ENCODE data around the gene LDB2.

LDB2 gene

DNA sequence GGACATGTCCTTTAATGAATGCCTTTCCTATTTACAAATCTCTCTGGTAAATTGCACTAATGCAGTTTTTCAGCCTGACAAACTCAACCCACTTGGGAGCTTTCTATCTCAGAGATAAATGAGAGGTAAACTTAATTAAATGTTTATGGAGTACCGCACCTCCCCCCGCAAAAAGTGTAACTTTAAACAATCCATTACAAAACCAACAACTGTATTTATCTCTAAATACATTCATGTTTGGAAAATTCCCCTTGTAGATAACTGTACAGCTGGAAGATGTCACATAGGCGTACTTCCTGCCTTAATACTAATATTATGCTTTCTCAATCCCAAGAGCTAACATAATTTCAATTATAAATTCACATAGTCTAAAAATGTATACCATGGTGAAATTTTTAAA lies 215.5 kb downstream of the LDB2 start:
- TF ChIP-seq, protein P1, sequence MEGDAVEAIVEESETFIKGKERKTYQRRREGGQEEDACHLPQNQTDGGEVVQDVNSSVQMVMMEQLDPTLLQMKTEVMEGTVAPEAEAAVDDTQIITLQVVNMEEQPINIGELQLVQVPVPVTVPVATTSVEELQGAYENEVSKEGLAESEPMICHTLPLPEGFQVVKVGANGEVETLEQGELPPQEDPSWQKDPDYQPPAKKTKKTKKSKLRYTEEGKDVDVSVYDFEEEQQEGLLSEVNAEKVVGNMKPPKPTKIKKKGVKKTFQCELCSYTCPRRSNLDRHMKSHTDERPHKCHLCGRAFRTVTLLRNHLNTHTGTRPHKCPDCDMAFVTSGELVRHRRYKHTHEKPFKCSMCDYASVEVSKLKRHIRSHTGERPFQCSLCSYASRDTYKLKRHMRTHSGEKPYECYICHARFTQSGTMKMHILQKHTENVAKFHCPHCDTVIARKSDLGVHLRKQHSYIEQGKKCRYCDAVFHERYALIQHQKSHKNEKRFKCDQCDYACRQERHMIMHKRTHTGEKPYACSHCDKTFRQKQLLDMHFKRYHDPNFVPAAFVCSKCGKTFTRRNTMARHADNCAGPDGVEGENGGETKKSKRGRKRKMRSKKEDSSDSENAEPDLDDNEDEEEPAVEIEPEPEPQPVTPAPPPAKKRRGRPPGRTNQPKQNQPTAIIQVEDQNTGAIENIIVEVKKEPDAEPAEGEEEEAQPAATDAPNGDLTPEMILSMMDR (IDR thresholded peaks at IDR 0.05; ENCODE audit: low read length) = no peak
- no peak for TF ChIP-seq EZH2 (IDR thresholded peaks at IDR 0.05; ENCODE audit: borderline replicate concordance, low read length)
- Histone ChIP-seq H3K79me2 (ENCODE audit: insufficient read depth, low read length) (no peaks in the 10 kb centered on the region), H4K20me1 (ENCODE audit: insufficient read depth, low read length) (no peaks in the 10 kb centered on the region), H3K9ac (ENCODE audit: low read length) (no peak overlapping the region), H3K4me1 (ENCODE audit: insufficient read depth, low read length, severe bottlenecking) (no peaks in the 10 kb centered on the region), H3K4me2 (ENCODE audit: low read length) (no peak overlapping the region), H3F3A (ENCODE audit: insufficient read depth, low read length) (no peaks in the 10 kb centered on the region), H3K27me3 (ENCODE audit: insufficient read depth, low read length) (no peaks in the 10 kb centered on the region), H3K27ac (ENCODE audit: low read depth, low read length, poor library complexity, severe bottlenecking) (no peak overlapping the region), H2AFZ (ENCODE audit: low read length) (no peak overlapping the region), H3K9me3 (ENCODE audit: low read length) (no peaks in the 10 kb centered on the region), H3K9me2 (ENCODE audit: low read depth, low read length) (no peaks in the 10 kb centered on the region), H3K36me3 (ENCODE audit: insufficient read depth, low read length) (no peaks in the 10 kb centered on the region), H3K4me3 (ENCODE audit: low read depth, low read length, poor library complexity, severe bottlenecking) (no peak overlapping the region)

DNA sequence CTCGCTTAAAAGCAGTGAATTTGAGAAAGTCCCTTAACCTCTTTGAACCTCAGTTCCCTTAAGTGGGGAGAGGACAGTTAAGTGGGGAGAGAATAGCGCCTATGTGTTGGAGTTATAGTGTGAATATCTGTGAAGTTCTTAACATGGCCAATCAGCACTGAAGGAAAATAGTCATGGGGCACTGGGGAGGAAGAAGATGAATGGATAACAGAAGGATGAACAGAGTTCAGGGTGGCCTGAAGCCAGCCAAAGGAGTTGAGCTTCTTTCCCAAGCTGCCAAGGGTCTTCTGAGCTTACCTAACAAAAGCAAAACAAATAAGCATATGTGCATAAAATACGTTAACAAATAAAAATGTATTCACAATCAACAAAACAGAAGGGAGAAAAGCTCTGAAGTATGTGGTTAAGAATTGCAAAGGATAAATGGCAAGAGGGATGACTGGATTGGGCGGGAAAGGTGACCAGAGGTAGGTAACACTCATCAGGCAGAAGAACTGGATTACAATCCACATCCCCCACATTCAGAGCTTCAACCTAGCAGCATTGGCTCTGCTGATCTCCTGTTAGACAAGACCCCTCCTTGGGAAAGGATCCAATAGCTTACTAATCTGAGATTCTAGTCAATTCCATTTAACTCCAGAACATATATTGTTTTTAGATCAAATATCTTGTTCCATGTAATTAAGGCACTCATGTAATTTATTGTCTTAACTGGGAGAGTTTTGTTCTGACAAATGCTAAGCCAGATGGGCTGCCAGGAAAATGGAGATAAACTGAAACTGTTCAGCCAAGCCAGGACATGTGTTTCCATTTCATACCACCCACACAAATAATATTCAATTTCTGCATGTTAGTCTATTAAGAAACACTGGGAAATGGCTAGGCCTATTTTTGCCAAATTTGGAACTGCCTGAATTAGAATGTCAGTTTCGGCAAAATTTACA lies 221.2 kb downstream of the LDB2 start:
- Histone ChIP-seq H3F3A (ENCODE audit: insufficient read depth, low read length) (no peaks in the 10 kb centered on the region), H3K9me2 (ENCODE audit: low read depth, low read length) (no peaks in the 10 kb centered on the region), H2AFZ (ENCODE audit: low read length) (no peak overlapping the region), H3K4me2 (ENCODE audit: low read length) (no peak overlapping the region), H3K9ac (ENCODE audit: low read length) (no peak overlapping the region), H3K4me3 (ENCODE audit: low read depth, low read length, poor library complexity, severe bottlenecking) (no peak overlapping the region), H4K20me1 (ENCODE audit: insufficient read depth, low read length) (no peaks in the 10 kb centered on the region), H3K27ac (ENCODE audit: low read depth, low read length, poor library complexity, severe bottlenecking) (no peak overlapping the region), H3K79me2 (ENCODE audit: insufficient read depth, low read length) (no peaks in the 10 kb centered on the region), H3K27me3 (ENCODE audit: insufficient read depth, low read length) (no peaks in the 10 kb centered on the region), H3K36me3 (ENCODE audit: insufficient read depth, low read length) (no peaks in the 10 kb centered on the region), H3K9me3 (ENCODE audit: low read length) (no peaks in the 10 kb centered on the region), H3K4me1 (ENCODE audit: insufficient read depth, low read length, severe bottlenecking) (no peaks in the 10 kb centered on the region)
- no peak for TF ChIP-seq EZH2 (IDR thresholded peaks at IDR 0.05; ENCODE audit: borderline replicate concordance, low read length)
- TF ChIP-seq, protein P1 (IDR thresholded peaks at IDR 0.05; ENCODE audit: low read length) = no peak

DNA sequence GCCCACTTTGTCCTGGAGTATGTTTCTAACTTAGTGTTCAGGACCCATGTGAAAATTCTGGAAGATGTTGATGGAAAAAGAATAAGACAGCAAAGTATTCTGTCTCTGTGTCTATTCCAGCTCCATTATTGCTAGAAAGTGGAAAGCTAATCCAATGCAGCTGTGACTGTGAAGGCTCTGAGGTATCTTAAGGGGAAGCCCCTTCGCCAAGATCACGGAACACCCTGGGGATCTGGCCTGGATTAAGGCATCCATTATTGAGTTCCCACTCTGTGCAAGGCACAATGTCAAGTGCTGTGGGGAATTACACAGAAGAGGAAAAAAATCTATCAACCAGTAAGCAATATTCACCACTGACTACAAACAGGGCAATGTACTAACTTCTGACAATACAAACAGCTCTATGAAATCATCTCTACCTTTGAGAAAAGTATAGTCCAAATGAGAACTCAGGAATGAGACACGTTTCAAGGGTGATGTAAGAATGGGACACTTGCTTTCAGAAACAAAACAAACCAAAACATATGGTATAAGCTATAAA lies 222.1 kb downstream of the LDB2 start:
- H3K9ac ChIP-seq (ENCODE audit: low read length) = no peak overlapping the region
- H4K20me1 ChIP-seq (ENCODE audit: insufficient read depth, low read length) = no peaks in the 10 kb centered on the region
- no peaks in the 10 kb centered on the region for H3K4me1 ChIP-seq (ENCODE audit: insufficient read depth, low read length, severe bottlenecking)
- no peak for TF ChIP-seq EZH2 (IDR thresholded peaks at IDR 0.05; ENCODE audit: borderline replicate concordance, low read length)
- TF ChIP-seq, protein P1 (IDR thresholded peaks at IDR 0.05; ENCODE audit: low read length) = no peak
- H3K36me3 ChIP-seq (ENCODE audit: insufficient read depth, low read length) = no peaks in the 10 kb centered on the region
- H3K79me2 ChIP-seq (ENCODE audit: insufficient read depth, low read length) = no peaks in the 10 kb centered on the region
- H3K4me3 ChIP-seq (ENCODE audit: low read depth, low read length, poor library complexity, severe bottlenecking) = no peak overlapping the region
- no peaks in the 10 kb centered on the region for H3F3A ChIP-seq (ENCODE audit: insufficient read depth, low read length)
- no peak overlapping the region for H2AFZ ChIP-seq (ENCODE audit: low read length)
- H3K27me3 ChIP-seq (ENCODE audit: insufficient read depth, low read length) = no peaks in the 10 kb centered on the region
- H3K27ac ChIP-seq (ENCODE audit: low read depth, low read length, poor library complexity, severe bottlenecking) = no peak overlapping the region
- H3K4me2 ChIP-seq (ENCODE audit: low read length) = no peak overlapping the region
- H3K9me2 ChIP-seq (ENCODE audit: low read depth, low read length) = no peaks in the 10 kb centered on the region
- H3K9me3 ChIP-seq (ENCODE audit: low read length) = no peaks in the 10 kb centered on the region

Data from OCI-LY1 (cell line).